Dermis blood vessel endothelial cell (primary cell): ENCODE data around the gene LOXL4. TPM values are rescaled to one million over a fixed set of nuclear protein-coding genes. Genes with fewer than 3 reads are reported as not detected.

Experiments used
- DNase-seq: peaks from one replicate; pipeline ENCODE4 v3.0.0; 2010
- total RNA-seq: library from RNA; depleted of rRNA; stranded (reverse); fragments of >200 nt; gene quantifications from 2 replicates; pipeline ENCODE4 v1.2.3, GENCODE V29; 2014

Gene LOXL4
- total RNA-seq = 0.68 and 0.88 TPM in 2 replicates

DNA sequence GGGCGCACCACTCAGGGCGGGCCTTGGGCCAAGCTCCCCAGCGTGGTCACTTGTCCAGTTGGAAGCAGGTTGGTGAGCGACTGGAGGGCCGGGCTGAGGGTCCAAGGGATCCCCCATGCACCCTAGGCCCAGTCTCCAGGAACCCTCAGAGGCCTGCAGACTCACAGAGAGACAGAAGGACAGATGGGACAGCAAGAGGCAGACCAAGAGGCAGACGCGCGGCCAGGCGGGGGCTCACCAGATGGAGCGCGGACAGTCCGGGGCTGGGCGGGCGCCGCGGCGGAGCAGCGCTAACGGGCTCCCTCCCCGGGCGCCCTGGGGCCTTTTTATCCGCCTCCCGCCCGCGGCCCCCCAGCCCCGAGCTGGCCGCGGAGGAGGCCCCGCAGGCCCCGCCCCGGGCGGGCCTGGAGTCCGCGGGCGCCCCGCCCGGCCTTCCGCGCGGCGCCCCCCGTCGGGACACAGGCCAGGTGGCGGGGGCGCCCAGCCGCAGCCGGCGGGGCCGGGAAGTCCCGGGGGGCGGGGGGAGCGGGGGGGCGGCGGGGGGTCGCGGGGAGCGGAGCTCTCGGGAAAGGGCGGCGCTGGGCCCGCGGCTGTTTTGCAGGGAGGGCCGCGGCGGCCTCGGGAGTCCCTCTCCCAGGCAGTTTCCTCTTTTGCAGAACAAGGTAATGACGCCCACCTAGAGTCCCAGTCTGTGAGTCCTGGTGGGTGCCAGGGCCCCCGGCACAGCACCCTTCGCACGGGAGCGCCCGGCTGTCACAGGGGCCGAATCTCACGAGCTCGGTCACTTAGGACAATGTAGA, at the start of gene LOXL4:
Gene LOXL4 (minus strand): TSS at position 301 of the 800 bp plus-strand sequence. CDS start 5,175 bp downstream, outside the sequence.
- peak; percentile 16 for DNase-seq

DNA sequence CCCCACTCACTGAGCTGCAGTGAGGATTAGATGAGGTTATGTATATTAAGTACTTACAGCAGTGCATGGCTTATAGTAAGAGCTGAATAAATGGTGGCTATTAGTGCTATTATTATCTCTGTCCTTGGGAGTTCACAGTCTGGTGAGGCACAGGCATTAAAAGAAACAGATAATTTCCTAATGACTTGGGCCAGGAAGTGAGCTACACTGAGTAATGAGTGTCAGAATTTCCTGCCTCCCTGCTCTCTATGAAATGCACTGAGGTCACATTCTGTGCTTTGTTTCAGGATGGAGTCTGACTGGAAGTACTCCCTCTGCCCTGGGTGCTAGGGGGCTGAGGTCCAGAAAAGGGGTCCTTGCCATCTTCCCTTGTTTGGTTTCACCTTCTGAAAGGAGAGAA, 48.7 kb upstream of the LOXL4 start:
- peak; percentile 81 for DNase-seq

DNA sequence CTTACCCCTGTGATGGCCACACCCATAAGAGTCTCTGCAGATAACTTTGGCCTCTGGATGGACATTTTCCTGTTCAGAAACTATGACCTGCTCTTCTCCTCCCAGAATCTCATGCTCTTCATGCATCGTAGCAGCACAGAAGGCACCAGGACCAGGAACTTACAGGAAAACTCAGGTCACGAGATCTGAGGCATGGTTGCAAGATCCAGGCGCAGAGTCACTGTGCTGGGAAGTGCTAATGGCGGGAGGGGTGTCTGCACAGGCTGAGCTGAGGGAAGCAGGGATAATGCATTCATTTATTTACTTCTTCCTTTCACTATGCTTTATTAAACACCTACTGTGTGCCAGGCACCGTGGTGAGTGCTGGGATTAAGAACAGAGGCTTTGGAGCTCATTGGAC, 48.2 kb upstream of the LOXL4 start:
- DNase-seq = peak; percentile 33

DNA sequence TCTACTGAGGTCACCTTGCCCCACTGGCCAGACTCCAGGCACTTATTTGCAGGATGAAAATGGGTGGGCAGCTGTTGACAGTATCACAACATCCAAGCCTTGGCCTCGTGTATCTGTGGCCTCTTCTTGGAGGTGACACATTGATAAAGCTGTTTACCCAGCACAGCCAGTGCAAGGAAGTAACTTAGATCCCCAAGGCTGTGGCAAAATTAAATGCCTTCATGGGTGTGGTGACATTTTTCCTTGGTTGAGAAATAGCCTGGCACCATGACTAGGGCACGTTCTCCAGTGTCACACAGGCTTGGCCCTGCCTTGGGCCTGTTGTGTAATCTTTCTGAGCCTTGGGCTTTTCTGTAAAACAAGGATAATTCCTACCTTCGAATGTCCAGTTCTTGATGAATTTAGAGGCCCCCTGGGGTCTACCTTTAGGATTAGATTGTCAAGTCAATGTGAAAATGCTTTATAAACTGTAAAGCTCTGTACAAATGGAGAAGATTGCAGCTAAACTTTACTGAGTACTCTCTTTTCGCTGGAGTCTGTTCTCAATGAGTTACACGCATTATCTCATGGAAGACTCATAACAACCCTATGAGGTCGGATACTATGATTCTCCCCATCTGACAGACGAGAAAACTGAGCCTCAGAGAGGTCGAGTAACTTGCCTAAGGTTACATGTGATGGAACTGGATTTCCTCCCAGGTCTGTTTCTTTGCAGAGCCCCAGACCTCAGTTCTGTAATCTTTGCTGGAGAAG, 46.7 kb upstream of the LOXL4 start:
- DNase-seq = no peak

DNA sequence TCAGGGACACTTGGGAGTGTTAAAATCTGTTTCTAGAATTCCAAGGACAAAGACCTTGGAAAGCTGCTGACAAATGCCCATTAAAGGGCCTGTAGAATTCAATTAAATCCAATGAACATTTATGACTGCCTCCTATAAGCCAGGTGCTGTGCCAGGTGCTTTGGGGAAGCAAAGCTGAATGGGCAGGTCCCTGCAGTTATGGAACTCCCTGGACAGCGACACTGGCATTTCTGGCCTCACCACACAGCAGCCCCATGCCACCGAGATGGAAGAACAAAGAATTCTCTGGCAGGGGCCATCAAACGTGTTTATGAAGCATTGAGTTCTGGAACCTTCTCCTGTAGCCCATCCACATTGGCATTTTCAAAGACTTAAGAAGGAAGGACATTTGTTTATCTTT, 45.6 kb upstream of the LOXL4 start:
- no peak for DNase-seq

GRCh38 chr10:98312822-98313221, 44.8 kb upstream of the LOXL4 start:
- DNase-seq = no peak

GRCh38 chr10:98312349-98312748, 44.4 kb upstream of the LOXL4 start:
- DNase-seq = no peak

DNA sequence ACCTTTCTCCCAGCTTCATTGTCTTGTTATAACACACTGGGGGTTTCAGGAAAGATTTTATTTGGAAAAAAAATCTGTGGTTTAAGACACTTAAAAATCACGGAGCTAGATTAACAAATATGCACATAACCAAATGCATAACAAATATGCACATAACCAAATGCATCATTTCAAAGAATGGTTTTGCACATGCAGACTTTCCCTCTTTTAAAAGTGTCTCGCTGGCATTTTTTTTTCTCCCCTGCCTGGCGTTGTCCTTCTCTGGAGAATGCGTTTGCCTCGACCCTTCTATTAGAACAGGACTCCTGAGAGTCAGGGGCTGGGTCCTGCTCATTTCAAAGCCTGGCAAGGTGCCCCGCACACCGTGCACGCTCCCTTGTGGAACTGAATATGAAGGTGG, 42.7 kb upstream of the LOXL4 start:
- no peak for DNase-seq

GRCh38 chr10:98309366-98310355, 41.7 kb upstream of the LOXL4 start:
- peak; percentile 83 for DNase-seq

- DNase-seq = no peak
These were observed 40.8 kb upstream of the LOXL4 start for GRCh38 chr10:98308669-98309365.

GRCh38 chr10:98307916-98308541, 40.0 kb upstream of the LOXL4 start:
- no peak for DNase-seq

- no peak for DNase-seq
These were observed 38.5 kb upstream of the LOXL4 start for GRCh38 chr10:98306501-98306900.

DNA sequence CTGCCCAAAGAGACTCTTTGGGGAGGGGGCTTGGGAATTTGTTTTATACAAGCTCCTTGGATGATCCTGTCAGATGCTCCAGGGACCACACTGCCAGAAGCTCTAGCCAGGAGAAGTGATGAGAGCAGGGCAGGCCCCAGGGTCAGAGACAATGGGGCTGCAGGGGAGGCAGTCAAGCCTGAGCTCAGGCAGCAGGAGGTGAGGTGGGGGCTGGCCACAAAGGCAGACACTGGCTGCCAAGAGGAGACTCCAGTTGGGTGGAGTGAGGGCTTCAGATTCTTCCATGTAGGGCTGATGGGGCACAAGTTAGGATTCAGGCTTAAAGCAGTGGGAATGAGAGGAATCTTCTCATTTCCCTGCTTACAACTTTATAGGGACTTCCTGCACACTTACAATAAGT, 35.6 kb upstream of the LOXL4 start:
- DNase-seq = no peak

GRCh38 chr10:98302741-98303365, 34.9 kb upstream of the LOXL4 start:
- DNase-seq = no peak

GRCh38 chr10:98301664-98302319, 33.8 kb upstream of the LOXL4 start:
- no peak for DNase-seq

- no peak for DNase-seq
These were observed 32.7 kb upstream of the LOXL4 start for GRCh38 chr10:98300526-98301229.

DNA sequence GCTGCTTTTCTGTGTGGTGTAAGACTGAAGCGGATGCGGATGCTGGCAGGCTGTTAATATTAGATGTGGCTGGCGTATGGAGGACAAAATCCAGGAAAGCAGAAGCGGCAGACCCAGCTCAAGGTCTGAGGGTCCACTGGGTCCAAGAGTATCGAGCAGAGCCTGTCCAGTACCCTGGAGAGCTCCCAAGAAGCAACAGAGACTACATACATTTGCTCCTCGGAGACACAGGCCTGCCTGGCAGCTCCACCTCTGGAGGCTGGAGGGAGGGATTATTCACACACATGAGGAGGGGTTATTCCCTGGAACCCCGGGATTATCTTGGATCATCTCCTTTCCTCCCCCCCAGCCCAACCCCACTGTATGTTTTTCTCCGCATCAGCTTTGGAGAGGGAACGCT, 31.3 kb upstream of the LOXL4 start:
- DNase-seq = peak; percentile 26

GRCh38 chr10:98296524-98296923, 28.5 kb upstream of the LOXL4 start:
- DNase-seq = no peak

GRCh38 chr10:98295907-98296306, 27.9 kb upstream of the LOXL4 start:
- DNase-seq = no peak

GRCh38 chr10:98295401-98295811, 27.4 kb upstream of the LOXL4 start:
- peak; percentile 5 for DNase-seq
